Measurements from ENCODE around the gene BRCA2. TPM values are rescaled to one million over a fixed set of nuclear protein-coding genes. Genes with fewer than 3 reads are reported as not detected.

The BRCA2 gene
- total RNA-seq (2022; extraction: Qiagen RNA extraction): 3.5 to 7.4 TPM (median 3.6 TPM) in 5 replicates

DNA sequence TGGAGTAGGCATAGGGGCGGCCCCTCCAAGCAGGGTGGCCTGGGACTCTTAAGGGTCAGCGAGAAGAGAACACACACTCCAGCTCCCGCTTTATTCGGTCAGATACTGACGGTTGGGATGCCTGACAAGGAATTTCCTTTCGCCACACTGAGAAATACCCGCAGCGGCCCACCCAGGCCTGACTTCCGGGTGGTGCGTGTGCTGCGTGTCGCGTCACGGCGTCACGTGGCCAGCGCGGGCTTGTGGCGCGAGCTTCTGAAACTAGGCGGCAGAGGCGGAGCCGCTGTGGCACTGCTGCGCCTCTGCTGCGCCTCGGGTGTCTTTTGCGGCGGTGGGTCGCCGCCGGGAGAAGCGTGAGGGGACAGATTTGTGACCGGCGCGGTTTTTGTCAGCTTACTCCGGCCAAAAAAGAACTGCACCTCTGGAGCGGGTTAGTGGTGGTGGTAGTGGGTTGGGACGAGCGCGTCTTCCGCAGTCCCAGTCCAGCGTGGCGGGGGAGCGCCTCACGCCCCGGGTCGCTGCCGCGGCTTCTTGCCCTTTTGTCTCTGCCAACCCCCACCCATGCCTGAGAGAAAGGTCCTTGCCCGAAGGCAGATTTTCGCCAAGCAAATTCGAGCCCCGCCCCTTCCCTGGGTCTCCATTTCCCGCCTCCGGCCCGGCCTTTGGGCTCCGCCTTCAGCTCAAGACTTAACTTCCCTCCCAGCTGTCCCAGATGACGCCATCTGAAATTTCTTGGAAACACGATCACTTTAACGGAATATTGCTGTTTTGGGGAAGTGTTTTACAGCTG, at the start of gene BRCA2, which contains the start of gene ZAR1L:
Gene BRCA2, plus strand, starts transcription at position 271 of the 790 bp plus-strand sequence. CDS start 953 bp downstream, outside the sequence.
Gene ZAR1L, minus strand, starts transcription at position 126 of the 790 bp plus-strand sequence. CDS start 3,438 bp downstream, outside the sequence.

DNA sequence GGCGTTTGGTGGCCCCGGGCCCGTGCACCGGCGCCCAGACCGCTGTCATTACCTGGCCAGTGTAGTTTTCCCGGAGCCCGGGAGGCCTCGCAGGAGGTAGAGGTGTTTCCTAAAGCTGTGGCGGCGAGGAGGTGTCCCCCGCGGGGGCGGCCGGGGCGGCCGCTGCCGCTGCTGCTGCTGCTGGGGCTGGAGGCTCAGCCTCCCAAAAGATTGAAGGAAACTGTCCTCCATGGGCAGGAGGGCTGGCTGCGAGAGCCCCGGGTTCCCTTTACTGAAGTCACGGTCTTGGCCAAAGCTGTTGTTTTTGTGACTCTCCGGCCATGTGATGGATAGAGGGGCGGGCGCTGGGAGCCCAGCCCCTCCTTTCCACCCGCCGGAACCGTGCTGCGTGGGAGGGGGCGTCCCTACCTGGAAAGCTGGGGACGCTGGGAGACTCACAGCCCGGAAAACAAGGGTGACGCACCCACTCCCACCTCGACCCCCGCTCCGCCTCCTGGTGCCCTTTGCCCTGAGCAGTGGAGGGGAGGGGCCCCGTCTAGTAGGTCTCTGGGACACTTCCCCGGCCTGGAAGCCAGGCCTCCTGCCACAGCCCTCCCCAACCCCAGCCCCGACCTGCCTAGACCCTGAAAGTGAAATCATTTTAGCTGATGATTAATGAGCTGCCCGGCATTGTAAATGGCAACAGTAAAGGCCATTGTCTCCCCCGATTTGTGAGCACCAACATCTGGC, 112.7 kb downstream of the BRCA2 start, which contains the start of gene N4BP2L1:
Gene N4BP2L1, minus strand, starts transcription at position 279 of the 729 bp plus-strand sequence. Its CDS starts 48 bp downstream, at position 231.

Other genes with a start within 250 kb of the BRCA2 start
- gene ZAR1L, start 145 bp upstream of the BRCA2 start, total RNA-seq (2022; extraction: Qiagen RNA extraction): not detected in 5 replicates
- gene N4BP2L1, start 112.6 kb downstream of the BRCA2 start, total RNA-seq (2022; extraction: Qiagen RNA extraction): 0.48 to 0.61 TPM (median 0.57 TPM) in 5 replicates
- gene N4BP2L2, start 223.3 kb downstream of the BRCA2 start, total RNA-seq (2022; extraction: Qiagen RNA extraction): 16.8 to 23.9 TPM (median 20.7 TPM) in 5 replicates